Measurements from ENCODE around the gene GNAS-AS1. TPM values are rescaled to one million over a fixed set of nuclear protein-coding genes. Genes with fewer than 3 reads are reported as not detected.

The GNAS-AS1 gene
- total and polyA plus RNA-seq, 10 of the 15 experiments (the other 5 are each of a cell fraction or from before 2014, with no cell fraction given) = 0.06 to 2.7 (median 1.2) TPM

DNA sequence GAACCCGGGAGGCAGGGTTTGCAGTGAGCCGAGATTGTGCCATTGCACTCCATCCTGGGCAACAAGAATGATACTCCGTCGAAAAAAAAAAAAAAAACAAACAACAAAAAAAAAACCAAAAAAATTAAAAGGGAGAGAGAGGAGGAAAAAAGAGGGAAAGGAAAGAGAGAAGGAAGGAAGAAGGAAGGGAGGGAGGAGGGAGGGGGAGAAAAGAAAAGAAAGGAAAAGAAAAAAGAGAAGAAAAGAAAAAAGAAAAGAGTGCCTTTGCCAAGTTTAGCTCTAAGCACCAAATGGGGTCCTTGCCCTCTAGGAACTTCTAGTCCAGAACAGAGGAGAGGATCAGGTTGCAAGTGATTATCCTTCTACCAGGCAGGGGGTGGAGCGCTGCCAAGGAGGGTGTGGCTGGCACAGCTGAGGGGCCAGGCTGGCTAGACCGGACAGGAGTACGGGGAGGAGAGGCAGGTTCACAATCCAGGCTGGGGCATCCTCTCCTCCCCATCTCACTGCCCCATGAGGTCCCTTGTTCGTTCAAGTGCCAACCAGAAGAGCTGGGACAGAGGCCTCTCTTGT is 20.9 kb upstream of the GNAS-AS1 start:
- Histone ChIP-seq H4K20me1 (ENCODE audit: control insufficient read depth, insufficient read depth) (no peaks in the 10 kb centered on the region), H3K27me3 (replicated peaks in 1 of 2; ENCODE audit: control insufficient read depth in 2 of 2, insufficient read depth in 2 of 2, low read length in 1 of 2) (no peaks in the 10 kb centered on the region), H3K9me3 (replicated peaks; ENCODE audit: control insufficient read depth, insufficient read depth, low read length) (no peaks in the 10 kb centered on the region), H3K36me3 (ENCODE audit: control insufficient read depth in 2 of 2, insufficient read depth in 2 of 2, low read length in 1 of 2) (no peaks in the 10 kb centered on the region), H3K79me2 (ENCODE audit: control insufficient read depth, insufficient read depth, low read length) (no peaks in the 10 kb centered on the region), H3K4me3 (no peak overlapping the region), H2AFZ (ENCODE audit: control insufficient read depth, low read depth, low read length) (no peak overlapping the region), H3K27ac (ENCODE audit: control insufficient read depth, insufficient read depth) (no peak overlapping the region), H3K4me2 (ENCODE audit: control insufficient read depth, insufficient read depth) (no peak overlapping the region), H3K9ac (ENCODE audit: control insufficient read depth, insufficient read depth, low read length) (no peak overlapping the region), H3K4me1 (ENCODE audit: control insufficient read depth, insufficient read depth, low read length) (peaks cover 10% of the 10 kb centered on the region)
- WGBS (ENCODE audit: insufficient coverage, insufficient replicate concordance, low lambda C conversion rate, missing lambda C conversion rate) = 73% methylated on average over 8 of the region's 8 CpGs
- SMC1A ChIA-PET (ENCODE audit: uncharacterized antibody, unreplicated experiment) = interaction anchor here (0.7 to 3.0 kb wide), 2 partner anchors 37 to 336 kb away, joined by 3 to 19 read pairs; no protein-coding TSS in a partner anchor
- intact Hi-C loops (cut with micrococcal nuclease; ENCODE audit: unreplicated experiment) = loop anchor here (2.0 to 5.0 kb wide), 2 partner anchors 15 to 111 kb away; partner anchors contain the start of gene NELFCD
- RAD21 ChIA-PET (ENCODE audit: unreplicated experiment) = interaction anchor here (0.6 to 0.7 kb wide), 2 partner anchors 15 to 342 kb away, joined by 3 read pairs; no protein-coding TSS in a partner anchor
- POLR2A ChIA-PET = interaction anchor here (0.7 kb wide), 1 partner anchor 379 kb away, joined by 9 read pairs; no protein-coding TSS in a partner anchor
- in situ Hi-C loops (cut with MboI) = loop anchor here (5.0 kb wide), 1 partner anchor 336 kb away; no protein-coding TSS in a partner anchor
- ATAC-seq (no peak), DNase-seq (ENCODE audit: low read depth, low spot score) (no peak), FAIRE-seq (no peak)
- 0 out of 2 replicates have a peak, but pooled peaks have one; percentile 20 for TF ChIP-seq FOXK2 (IDR thresholded peaks at IDR 0.05)
- TF ChIP-seq RUNX3 (IDR thresholded peaks at IDR 0.05; ENCODE audit: low read length) = no peak
- CTCF ChIA-PET = interaction anchor here (0.7 to 3.6 kb wide), 6 partner anchors 9 to 1242 kb away, joined by 3 to 19 read pairs (median 4); no protein-coding TSS in a partner anchor
- BruUV-seq (replicated peaks) = no TSS peak

DNA sequence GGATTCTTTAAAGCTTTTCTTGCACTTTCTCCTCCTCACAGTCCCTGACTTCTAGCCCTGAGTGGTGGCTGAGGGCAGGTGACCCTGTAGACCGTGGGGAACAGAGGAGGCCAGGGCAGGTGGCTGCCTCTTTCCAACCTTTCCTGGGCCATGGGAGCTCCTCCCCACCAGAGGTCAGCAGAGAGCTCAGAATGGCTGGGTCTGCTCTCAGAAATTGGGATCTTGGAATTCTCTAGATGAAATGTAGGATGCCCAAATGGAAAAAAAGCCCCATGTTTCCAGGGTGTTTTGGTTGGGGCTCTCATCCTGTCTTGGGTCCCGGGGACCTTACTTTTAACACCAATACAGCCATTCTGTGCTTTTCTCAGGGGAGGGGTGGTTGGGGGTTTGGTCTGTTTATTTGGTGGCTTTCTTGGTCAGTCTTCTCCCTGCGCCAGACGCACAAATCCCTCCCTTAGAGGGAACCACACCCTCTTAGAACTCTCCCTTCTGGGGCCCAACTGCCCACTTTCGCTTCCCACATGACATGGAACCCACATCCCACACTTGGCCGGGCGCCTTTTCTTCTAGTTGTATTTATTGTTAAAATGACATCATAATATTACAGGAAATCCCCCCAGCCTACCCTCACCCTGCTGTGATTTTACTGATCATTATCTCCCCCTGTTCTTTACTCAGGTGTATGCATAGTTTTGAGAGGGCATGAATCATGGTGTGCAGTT is 19.8 kb upstream of the GNAS-AS1 start:
- SMC1A ChIA-PET (ENCODE audit: uncharacterized antibody, unreplicated experiment) = interaction anchor here (0.6 to 3.0 kb wide), 20 partner anchors 9 to 351 kb away, joined by 3 to 20 read pairs (median 3); partner anchors contain the start of gene ATP5F1E
- DNase-seq (ENCODE audit: low read depth, low spot score) = no peak
- CTCF ChIA-PET = interaction anchor here (0.6 to 3.6 kb wide), 32 partner anchors 10 to 629 kb away, joined by 3 to 36 read pairs (median 4); partner anchors contain the start of genes ATP5F1E and GNAS
- H3K4me3 ChIP-seq = no peak overlapping the region
- H3K9ac ChIP-seq (ENCODE audit: control insufficient read depth, insufficient read depth, low read length) = no peak overlapping the region
- peak overlapping the region; percentile 40 for H3K4me2 ChIP-seq (ENCODE audit: control insufficient read depth, insufficient read depth)
- FAIRE-seq = no peak
- H2AFZ ChIP-seq (ENCODE audit: control insufficient read depth, low read depth, low read length) = peak overlapping the region; percentile 18; the same call in 1 of the 2 replicates
- no TSS peak for BruUV-seq (replicated peaks)
- no peaks in the 10 kb centered on the region for H4K20me1 ChIP-seq (ENCODE audit: control insufficient read depth, insufficient read depth)
- no peaks in the 10 kb centered on the region for H3K79me2 ChIP-seq (ENCODE audit: control insufficient read depth, insufficient read depth, low read length)
- in situ Hi-C loops (cut with MboI) = loop anchor here (5.0 kb wide), 1 partner anchor 337 kb away; no protein-coding TSS in a partner anchor
- no peaks in the 10 kb centered on the region for H3K27me3 ChIP-seq (replicated peaks in 1 of 2; ENCODE audit: control insufficient read depth in 2 of 2, insufficient read depth in 2 of 2, low read length in 1 of 2)
- no peaks in the 10 kb centered on the region for H3K36me3 ChIP-seq (ENCODE audit: control insufficient read depth in 2 of 2, insufficient read depth in 2 of 2, low read length in 1 of 2)
- peak; percentile 91 for ATAC-seq
- no peaks in the 10 kb centered on the region for H3K9me3 ChIP-seq (replicated peaks; ENCODE audit: control insufficient read depth, insufficient read depth, low read length)
- POLR2A ChIA-PET = no interaction called here
- intact Hi-C loops (cut with micrococcal nuclease; ENCODE audit: unreplicated experiment) = loop anchor here (1.0 to 5.0 kb wide), 3 partner anchors 16 to 337 kb away; partner anchors contain the start of gene NELFCD
- peaks cover 10% of the 10 kb centered on the region for H3K4me1 ChIP-seq (ENCODE audit: control insufficient read depth, insufficient read depth, low read length)
- 0% methylated on average over 7 of the region's 7 CpGs for WGBS (ENCODE audit: insufficient coverage, insufficient replicate concordance, low lambda C conversion rate, missing lambda C conversion rate)
- RAD21 ChIA-PET (ENCODE audit: unreplicated experiment) = interaction anchor here (0.6 to 2.1 kb wide), 13 partner anchors 13 to 353 kb away, joined by 3 to 18 read pairs (median 4); partner anchors contain the start of gene ATP5F1E
- no peak overlapping the region for H3K27ac ChIP-seq (ENCODE audit: control insufficient read depth, insufficient read depth)
- no peak for TF ChIP-seq NFYA (IDR thresholded peaks at IDR 0.05; ENCODE audit: borderline replicate concordance, low read depth, low read length)
- 0 out of 2 replicates have a peak, but pooled peaks have one; percentile 39 for TF ChIP-seq ZNF217 (IDR thresholded peaks at IDR 0.05)
- TF ChIP-seq TCF3 (IDR thresholded peaks at IDR 0.05; ENCODE audit: borderline replicate concordance, insufficient read depth, low read depth, low read length) = no peak
- TF ChIP-seq STAT3 (IDR thresholded peaks at IDR 0.05; ENCODE audit: low read depth, low read length) = no peak
- no peak for TF ChIP-seq ZNF592 (IDR thresholded peaks at IDR 0.05)
- peak; percentile 86 for TF ChIP-seq SMC3 (IDR thresholded peaks at IDR 0.05; ENCODE audit: borderline replicate concordance, low read length)
